ENCODE measurements around the gene CCDC117.
"Not testable (repeated sequence)": the region's sequence is repeated elsewhere in the genome, so short reads cannot be mapped to it uniquely, and the experiment has no call there.

CCDC117 gene, protein sequence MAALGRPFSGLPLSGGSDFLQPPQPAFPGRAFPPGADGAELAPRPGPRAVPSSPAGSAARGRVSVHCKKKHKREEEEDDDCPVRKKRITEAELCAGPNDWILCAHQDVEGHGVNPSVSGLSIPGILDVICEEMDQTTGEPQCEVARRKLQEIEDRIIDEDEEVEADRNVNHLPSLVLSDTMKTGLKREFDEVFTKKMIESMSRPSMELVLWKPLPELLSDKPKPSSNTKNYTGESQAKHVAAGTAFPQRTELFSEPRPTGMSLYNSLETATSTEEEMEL

DNA sequence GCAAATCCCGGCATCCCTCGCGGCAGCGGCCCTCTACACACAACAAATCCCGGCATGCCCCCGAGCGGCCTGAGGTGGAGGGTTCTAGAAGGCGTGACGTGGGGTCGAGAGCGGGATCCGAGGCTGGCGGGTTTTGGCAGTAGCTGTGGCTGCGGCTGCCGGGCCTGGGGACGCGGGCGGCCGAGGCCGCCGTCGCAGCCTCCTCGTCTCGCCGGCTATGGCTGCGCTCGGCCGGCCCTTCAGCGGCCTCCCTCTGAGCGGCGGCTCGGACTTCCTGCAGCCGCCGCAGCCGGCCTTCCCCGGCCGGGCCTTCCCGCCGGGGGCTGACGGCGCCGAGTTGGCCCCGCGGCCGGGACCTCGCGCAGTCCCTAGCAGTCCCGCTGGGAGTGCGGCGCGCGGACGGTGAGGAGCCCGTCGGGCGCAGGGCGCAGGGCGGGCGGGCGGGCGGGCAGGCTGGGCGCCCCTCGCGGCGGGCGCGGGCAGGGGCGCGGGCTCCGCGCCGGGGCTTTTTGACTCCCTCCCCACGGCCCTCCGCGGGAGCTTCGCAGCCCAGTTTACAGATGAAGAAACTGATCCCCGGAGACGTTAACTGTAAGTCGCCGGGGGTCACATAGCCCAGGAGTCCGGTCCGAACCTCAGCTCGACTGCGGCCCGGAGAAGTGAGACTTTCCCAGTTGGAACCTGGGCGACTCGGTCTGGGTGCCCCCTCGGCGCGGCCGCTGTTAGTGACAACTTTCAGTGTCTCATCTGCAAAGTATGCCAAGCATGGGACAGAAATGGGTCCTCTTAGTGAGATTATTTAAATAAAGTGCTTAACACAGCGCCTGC lies at the start of gene CCDC117:
Gene CCDC117, plus strand, starts transcription at position 63 of the 828 bp plus-strand sequence. Its CDS starts 155 bp downstream, at position 218.
- DNase-seq: peak; percentile 83

DNA sequence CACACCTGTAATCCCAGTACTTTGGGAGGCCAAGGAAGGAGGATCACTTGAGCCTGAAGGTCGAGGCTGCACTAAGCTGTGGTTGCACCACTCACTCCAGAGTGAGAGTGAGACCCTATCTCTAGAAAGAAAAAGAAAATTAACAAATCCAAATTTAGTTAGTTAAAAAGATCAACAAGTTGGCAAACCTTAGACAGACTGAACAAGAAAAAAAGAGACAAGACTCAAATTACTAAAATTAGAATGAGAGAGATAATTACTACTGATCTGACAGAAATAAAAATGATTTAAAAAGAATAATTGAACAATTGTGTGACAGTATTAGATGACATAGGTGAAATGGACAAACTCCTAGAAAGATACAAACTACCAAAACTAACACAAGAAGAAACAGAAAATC lies 44.5 kb upstream of the CCDC117 start:
- no peak for DNase-seq

DNA sequence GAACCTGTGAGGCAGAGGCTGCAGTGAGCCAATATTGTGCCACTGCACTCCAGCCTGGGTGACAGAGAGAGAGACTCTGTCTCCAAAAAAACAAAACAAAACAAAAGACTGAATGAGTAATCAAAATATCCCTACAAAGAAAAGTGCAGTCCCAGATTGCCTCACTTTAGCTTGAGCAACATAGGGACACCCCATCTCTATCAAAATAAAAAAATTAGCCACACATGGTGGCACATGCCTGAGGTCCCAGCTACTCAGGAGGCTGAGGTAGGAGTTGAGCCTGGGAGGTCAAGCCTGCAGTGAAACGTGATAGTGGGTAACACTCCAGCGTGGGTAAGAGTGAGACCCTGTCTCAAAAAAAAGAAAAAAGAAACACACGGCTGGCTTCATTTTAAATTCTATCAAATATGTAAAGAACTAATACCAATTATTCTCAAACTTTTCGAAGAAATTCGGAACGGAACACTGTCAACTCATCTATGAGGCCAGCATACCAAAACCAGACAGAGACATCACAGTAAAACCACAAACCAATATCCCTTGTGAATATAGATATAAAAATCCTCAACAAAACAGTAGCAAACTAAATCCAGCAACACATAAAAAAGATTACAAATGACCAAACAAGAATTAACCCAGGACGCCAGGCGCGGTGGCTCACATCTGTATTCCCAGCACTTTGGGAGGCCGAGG lies 43.7 kb upstream of the CCDC117 start:
- no peak for DNase-seq

DNA sequence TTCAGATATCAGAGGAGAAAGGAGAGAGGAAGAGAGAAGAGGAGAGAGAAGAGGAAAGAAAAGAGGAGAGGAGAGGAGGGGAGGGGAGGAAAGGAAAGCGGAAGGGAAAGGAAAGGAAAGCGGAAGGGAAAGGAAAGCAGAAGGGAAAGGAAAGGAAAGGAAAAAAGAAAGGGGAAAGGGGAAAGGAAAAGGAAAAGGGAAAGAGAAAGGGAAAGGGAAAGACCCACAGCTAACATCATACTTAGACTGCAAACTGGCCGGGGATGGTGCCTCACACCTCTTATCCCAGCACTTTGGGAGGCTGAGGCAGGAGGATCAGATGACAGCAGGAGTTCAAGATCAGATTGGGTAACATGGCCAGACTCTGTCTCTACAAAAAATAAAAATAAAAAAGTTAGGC lies 42.3 kb upstream of the CCDC117 start:
- no peak for DNase-seq

DNA sequence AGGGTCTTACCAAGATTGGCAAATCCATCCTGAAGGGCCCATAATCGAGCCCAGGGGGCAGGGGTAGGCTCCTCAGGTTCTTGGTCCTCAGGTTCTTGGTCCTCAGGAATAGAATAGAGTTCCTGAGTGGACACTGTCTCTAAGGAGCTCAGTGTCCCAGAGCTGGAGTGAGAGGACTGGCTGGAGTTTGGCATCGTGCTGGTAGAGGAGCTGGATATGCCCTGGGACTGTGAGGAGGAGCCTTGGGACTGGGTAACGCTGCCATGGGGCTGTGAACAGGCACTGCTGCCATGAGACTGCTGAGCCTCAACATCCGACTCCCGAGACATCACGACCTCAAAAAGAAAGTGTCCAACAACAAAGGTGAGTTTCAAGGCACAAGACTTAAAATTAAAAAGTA lies 38.1 kb upstream of the CCDC117 start:
- no peak for DNase-seq

DNA sequence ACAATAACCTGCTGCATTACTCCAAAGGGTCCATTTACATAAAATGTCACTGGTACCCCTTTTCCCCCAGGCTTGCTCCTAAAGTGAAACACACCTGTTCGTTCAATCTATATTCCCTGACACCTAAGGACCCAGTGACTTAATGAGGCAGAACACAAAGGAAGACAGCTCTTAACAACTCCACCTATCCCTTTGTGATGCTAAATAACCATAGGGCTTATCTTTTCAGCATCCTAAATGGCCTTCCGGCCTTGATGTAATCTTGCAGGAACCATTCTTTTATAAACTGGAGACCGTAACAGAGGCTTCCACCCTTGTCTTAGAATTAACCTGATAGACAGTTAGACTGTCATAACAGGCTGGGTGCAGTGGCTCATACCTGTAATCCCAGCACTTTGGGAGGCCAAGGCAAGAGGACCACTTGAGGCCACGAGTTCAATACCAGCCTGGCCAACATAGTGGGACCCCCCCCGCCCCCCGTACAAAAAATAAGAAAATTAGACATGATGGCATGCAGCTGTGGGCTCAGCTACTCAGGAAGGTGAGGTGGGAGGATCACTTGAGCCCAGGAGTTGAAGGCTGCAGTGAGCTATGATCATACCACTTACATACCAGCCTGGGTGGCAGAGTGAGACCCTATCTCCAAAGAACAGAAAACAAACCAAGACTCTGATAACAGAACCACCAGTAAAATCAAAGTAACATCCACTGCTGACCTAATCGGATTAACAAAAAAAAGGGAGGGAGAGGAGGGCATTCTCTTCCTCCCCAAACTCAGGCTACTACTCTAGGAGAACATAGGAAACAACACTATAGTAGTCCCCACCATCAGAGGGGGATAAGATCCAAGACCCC lies 36.0 kb upstream of the CCDC117 start:
- DNase-seq: no peak

DNA sequence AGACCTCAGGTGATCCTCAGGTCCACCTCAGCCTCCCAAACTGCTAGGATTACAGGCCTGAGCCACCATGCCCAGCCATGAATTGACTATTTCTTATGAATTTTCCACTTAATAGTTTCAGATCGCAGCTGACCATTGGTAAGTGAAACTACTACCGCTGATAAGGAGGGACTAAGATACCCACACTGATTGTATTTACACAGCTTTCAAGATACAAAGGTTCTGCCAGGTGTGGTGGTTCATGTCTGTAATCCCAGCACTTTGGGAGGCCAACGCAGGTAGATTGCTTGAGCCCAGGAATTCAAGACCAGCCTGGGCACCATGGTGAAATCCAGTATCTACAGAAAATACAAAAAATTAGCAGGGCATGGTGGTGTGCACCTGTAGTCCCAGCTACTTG lies 34.8 kb upstream of the CCDC117 start:
- no peak for DNase-seq

DNA sequence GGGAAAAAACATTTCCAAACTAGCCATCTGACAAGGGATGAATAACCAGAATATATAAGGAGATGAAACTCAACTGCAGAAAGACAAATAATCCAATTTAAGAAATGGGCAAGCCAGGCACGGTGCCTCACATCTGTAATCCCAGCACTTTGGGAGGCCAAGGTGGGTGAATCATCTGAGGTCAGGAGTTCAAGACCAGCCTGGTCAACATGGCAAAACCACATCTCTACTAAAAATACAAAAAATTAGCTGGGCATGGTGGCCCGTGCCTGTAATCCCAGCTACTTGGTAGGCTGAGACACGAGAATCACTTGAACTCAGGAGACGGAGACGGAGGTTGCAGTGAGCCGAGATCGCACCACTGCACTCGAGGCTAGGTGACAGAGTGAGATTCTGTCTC lies 33.6 kb upstream of the CCDC117 start:
- not testable (repeated sequence) for DNase-seq

DNA sequence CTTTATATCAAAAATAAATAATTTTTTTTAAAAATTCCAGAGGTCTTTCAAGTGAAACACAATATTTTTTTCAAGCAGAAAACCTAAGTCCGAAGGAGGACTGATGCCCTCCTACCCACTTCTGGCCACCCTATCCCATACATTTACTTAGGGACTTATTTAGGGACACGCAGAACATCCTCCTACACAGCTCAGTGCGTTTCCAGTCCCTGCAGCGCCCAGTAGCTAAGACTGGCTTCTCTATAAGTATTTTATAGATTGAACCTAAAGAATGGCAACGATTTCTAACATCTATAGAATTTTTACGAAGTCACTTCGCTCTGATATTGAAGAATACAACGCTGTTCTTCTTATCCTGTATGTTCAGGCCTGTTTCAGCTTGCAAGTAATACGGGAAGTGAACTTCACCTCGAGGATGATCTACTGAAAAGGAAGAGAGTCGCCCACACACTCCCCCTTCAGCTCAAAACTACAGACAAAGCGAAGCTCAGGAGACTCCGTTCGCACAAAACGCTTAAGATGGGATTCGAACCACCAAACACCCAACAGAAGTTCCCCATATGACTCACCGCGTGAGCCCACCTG lies 31.2 kb upstream of the CCDC117 start:
- peak; percentile 41 for DNase-seq

DNA sequence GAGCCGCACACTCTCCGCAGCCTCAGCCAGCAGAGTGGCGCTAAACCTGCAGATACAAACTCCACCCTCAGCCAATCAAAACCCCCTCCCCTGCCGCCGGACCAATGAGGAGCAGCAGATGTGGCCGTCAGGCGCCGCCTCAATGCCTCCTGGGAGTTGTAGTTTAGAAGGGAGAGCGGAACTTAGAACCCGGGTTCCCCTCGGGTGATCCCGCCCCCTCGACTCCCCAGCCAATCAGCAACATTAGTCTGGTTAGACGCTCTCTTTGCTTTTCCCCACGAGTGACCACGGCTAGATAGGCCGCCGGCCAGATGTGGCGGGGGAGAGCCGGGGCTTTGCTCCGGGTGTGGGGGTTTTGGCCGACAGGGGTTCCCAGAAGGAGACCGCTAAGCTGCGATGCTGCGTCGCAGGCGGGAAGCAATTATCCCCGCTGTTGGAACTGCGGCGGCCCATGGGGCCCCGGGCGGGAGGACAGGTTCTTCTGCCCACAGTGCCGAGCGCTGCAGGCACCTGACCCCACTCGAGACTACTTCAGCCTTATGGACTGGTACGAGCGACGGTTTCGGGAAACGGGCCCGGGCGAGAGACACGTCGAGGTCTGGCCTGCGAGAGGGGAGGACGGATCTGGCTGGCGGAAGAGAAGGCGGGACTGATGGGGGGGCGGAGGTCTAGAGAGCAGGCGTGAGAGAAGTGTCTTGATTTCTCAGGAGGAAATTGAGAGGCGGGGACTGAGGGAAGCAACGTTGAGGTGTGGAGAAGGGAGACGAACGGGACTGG lies 30.5 kb upstream of the CCDC117 start, which contains the start of the genes CHEK2 and HSCB:
Gene CHEK2, minus strand, starts transcription at position 36 of the 777 bp plus-strand sequence. CDS start 7,099 bp downstream, outside the sequence.
Gene HSCB, plus strand, starts transcription at position 255 of the 777 bp plus-strand sequence. Its CDS starts 57 bp downstream, at position 312.
- DNase-seq: peak; percentile 89

DNA sequence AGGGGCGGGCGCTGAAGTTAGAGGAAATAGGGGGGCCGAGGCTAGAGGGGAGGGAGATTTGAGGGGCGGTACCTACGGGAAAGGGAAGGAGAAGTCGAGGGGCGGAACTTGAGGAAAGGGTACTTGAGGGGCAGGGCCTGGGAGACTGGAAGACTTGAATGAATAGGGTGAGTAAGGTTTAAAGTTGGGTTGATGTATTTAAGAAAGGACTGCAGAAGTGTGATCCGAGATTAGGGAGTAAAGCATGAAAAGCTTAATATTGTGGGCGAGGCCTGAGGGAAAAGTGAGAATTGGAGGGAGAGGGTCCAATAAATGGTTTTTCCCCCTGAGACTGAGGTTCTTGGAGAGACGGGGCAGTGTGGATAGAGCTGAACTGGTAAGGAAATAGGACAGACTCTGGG lies 29.9 kb upstream of the CCDC117 start:
- no peak for DNase-seq

DNA sequence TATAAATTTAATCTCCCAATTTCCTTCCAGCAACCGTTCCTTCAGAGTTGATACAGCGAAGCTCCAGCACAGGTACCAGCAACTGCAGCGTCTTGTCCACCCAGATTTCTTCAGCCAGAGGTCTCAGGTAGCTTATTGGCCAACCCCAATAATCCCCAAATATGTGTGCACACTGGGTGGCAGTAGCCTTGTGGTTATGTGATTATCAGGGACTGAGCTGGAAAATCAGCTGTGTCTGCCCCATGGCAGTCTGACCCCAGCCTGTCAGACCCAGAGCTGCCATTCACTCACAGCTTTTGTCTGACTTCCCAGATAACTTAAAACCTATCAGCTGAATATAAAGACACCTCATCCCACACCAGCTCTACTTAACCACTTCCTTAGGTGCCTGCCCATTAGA lies 28.6 kb upstream of the CCDC117 start:
- DNase-seq: no peak

DNA sequence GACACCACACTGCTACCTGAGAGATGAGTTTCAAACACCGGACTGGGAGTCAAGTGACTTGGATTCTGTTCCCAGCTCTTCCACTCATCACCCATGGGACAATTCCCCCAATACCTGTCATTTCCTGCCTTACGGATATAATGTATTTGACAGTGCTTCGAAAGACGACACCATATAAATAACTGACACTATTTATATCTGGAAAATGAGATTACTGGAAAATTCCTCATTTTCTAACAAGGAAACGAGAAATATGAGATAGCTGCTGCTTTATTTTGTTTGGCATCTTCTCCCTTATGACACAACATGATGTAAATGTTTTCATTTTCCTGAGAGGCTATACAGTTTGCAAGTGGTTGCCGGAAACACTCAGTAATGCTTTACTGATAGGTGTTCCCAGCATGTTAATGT lies 22.0 kb upstream of the CCDC117 start:
- no peak for DNase-seq

DNA sequence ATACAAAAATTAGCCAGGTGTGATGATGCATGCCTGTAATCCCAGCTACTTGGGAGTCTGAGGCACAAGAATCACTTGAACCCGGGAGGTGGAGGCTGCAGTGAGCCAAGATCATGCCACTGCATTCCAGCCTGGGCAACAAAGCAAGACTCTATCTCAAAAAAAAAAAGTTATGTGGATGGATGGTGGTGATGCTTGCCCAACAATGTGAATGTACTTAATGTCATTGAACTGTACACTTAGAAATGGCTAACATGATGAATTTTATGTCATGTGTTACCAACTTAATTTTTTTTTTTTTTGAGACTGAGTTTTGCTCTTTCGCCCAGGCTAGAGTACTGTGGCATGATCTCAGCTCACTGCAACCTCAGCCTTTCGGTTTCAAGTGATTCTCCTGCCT lies 18.0 kb upstream of the CCDC117 start:
- DNase-seq: not testable (repeated sequence)

DNA sequence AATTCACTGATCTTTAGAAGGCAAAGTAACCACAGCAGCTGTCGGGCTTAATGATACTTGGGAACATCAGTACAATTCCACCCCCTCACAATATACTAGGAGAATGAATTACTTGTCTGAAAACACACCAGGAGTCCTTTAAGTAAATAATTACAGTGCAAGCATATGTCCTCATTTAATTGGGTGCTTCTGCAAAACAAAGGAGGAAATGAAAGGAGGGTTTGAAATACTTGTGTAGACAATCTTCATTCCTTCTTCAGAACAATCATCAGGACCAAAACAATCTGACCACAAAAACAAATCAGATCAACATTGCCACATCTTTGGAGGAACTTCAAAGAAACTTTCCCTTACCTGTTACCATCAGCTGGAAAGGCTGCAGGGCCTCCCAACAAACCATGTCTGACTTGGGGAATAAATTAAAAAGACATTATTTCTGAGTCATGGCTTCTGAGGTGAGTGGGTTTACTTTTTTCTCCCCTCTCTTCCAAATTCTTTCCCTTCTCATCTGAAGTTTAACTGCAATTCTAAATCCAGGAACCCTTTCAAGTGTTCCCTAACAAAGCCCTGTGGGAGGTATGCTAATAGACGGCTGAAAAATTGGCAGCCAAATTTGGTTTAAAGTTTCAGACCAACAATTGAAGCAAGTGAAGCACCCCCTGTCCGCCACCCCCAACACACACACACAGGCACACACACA lies 12.5 kb upstream of the CCDC117 start:
- no peak for DNase-seq

DNA sequence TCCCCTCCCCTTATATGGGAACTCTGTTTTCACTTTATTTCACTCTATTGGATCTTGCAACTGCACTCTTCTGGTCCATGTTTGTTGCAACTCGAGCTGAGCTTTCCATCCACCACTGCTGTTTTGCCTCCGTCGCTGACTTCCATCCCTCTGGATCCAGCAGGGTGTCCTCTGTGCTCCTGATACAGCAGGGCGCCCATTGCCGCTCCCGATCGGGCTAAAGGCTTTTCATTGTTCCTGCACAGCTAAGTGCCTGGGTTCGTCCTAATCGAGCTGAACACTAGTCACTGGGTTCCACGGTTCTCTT lies 11.1 kb upstream of the CCDC117 start:
- DNase-seq: no peak

DNA sequence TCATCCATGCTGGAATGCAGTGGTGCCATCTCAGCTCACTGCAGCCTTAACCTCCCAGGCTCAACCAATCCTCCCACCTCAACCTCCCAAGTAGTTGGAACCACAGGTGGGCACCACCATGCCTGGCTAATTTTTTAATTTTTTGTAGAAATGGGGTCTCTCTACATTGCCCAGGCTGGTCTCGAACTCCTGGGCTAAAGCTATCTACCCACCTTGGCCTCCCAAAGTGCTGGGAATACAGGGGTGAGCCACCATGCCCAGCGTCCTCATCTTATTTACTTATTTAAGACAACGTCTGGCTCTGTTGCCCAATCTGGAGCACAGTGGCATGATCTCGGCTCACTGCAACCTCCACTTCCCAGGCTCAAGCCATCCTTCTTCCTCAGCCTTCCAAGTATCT lies 10.5 kb upstream of the CCDC117 start:
- not testable (repeated sequence) for DNase-seq

DNA sequence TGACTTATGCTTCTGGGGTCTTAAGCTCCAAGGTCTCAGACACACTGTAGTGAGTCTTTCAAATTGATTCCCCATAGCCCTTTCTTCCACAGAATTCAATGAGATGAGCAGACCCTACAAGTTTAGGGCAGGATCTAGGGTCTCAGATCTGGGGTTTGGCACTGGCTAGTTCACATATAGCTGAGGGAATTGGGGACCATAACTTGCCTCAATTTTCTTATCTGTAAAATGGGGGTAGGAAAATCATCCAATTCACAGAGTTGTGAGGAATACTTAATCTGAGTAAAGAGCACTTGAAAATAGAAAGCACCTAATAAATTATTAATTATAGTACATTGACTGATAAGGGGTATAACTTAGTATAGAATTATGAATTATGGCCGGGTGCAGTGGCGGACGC lies 5.9 kb upstream of the CCDC117 start:
- no peak for DNase-seq

DNA sequence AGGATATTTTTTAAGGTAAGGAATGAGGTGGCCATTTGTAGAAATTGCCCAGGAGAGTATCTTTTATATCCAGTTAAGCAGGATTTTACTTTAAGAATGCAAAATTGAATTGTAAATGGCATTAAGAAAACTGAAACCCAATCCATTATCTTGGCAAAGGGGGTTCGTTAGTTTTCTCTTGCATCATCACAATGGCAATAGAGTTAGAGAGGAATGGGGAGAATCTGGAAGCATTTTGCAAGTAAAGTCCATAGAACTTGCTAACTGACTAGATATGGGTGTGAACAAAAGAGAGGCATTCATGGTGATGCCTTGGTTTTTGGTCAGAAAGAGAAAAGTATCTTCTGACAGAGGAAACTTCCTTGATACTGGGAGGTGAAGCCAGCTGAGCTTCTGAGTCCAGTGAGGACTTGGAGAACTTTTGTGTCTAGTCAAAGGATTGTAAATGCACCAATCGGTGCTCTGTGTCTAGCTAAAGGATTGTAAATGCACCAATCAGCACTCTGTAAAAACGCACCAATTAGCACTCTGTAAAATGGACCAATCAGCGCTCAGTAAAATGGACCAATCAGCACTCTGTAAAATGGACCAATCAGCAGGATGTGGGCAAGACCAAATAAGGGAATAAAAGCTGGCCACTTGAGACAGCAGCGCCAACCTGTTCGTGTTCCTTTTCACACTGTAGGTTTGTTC lies 3.6 kb upstream of the CCDC117 start:
- no peak for DNase-seq

DNA sequence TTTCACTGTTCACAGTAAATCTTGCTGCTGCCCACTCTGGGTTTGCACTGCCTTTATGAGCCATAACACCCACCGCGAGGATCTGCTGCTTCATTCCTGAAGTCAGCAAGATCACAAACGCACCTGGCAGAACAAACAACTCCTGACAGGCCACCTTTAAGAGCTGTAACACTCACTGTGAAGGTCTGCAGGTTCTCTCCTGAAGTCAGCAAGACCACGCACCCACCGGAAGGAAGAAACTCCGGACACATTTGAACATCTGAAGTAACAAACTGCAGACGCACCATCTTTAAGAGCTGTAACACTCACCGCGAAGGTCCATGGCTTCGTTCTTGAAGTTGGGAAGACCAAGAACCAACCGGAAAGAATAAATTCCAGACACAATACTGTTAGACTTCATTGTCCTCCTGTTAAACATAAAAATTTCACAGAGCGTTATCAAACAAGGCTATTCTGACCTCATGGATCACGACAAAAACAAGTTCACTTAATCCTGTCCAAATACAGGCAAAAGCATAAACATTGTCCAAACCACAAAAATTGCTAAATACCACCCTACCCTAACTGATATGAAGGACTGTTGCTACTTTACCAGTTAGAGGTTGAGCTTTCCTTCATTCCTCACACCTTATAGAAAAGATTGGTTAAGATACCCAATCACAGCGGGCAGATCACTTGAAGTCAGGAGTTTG lies 3.0 kb upstream of the CCDC117 start:
- DNase-seq: no peak
